Smooth muscle cell (in vitro differentiated cells): ENCODE results near the gene RUNDC3A. TPM values are rescaled to one million over a fixed set of nuclear protein-coding genes. Genes with fewer than 3 reads are reported as not detected.
A peak's percentile ranks its signal among the peaks of the same experiment; 100 is the strongest.

ENCODE experiments used
- DNase-seq: peaks from one replicate; lab custom pipeline; 2025; ENCODE audit not compliant: unreplicated experiment; lab: John Stamatoyannopoulos, UW
- H2AFZ ChIP-seq: fragments of 200-600 bp; sonication (generic); 2 replicates; pipeline ENCODE4 v1.6.0; 2016; ENCODE audit warnings: antibody characterized with exemption, low read depth, mild to moderate bottlenecking
- H3F3A ChIP-seq: fragments of 200-600 bp; sonication (generic); 2 replicates; pipeline ENCODE4 v1.6.0; 2017; ENCODE audit warnings: antibody characterized with exemption, low read depth
- H3K27ac ChIP-seq: fragments of 200-600 bp; sonication (generic); 2 replicates; pipeline ENCODE4 v1.5.1; 2016; ENCODE audit warnings: low read depth, mild to moderate bottlenecking
- H3K27me3 ChIP-seq: fragments of 200-600 bp; sonication (generic); 2 replicates; pipeline ENCODE4 v1.6.1; 2016; ENCODE audit warnings: low read depth, mild to moderate bottlenecking
- H3K36me3 ChIP-seq: fragments of 200-600 bp; sonication (generic); 2 replicates; pipeline ENCODE4 v1.5.1; 2016; ENCODE audit warnings: low read depth
- H3K4me1 ChIP-seq: fragments of 200-600 bp; sonication (generic); 2 replicates; pipeline ENCODE4 v1.5.1; 2016; ENCODE audit warnings: low read depth
- H3K4me2 ChIP-seq: fragments of 200-600 bp; sonication (generic); 2 replicates; pipeline ENCODE4 v1.6.0; 2016; ENCODE audit warnings: mild to moderate bottlenecking
- H3K4me3 ChIP-seq: fragments of 200-600 bp; sonication (generic); 2 replicates; pipeline ENCODE4 v1.5.1; 2016; ENCODE audit warnings: mild to moderate bottlenecking
- H3K79me2 ChIP-seq: fragments of 200-600 bp; sonication (generic); 2 replicates; pipeline ENCODE4 v1.6.0; 2016; ENCODE audit warnings: low read depth, mild to moderate bottlenecking
- H3K9ac ChIP-seq: fragments of 200-600 bp; sonication (generic); 2 replicates; pipeline ENCODE4 v1.6.0; 2016; ENCODE audit warnings: low read depth
- H3K9me3 ChIP-seq: fragments of 200-600 bp; sonication (generic); replicated peaks from 2 replicates; pipeline ENCODE4 v1.5.1; 2016; ENCODE audit warnings: low read depth
- H4K20me1 ChIP-seq: fragments of 200-600 bp; sonication (generic); 2 replicates; pipeline ENCODE4 v1.6.0; 2016; ENCODE audit warnings: low read depth
- WGBS: methylation state at CpG from one replicate; pipeline ENCODE4 v1.1.7; 2016; ENCODE audit warnings: low lambda C conversion rate; 5-methylcytosine and 5-hydroxymethylcytosine counted together
- polyA plus RNA-seq: library from polyadenylated mRNA; unstranded; fragments of >200 nt; fragmentation: Nextera tagmentation; extraction: Ambion mirVana; gene quantifications from 2 replicates; pipeline ENCODE4 v1.2.1, GENCODE V29; 2016
- total RNA-seq: library from RNA; depleted of rRNA; stranded (reverse); fragments of >200 nt; gene quantifications from 2 replicates; pipeline ENCODE4 v1.2.3, GENCODE V29; 2014
- TF ChIP-seq, protein P1 (sequence below): fragments of 200-600 bp; sonication (generic); IDR thresholded peaks from 2 replicates; pipeline ENCODE4 v1.5.1; 2017; ENCODE audit warnings: borderline replicate concordance, mild to moderate bottlenecking, antibody characterized with exemption; ENCODE audit not compliant: insufficient read depth, poor library complexity, severe bottlenecking

RUNDC3A gene
- total and polyA plus RNA-seq, 2 experiments from 2014 or later = 0.21 to 0.36 TPM

DNA sequence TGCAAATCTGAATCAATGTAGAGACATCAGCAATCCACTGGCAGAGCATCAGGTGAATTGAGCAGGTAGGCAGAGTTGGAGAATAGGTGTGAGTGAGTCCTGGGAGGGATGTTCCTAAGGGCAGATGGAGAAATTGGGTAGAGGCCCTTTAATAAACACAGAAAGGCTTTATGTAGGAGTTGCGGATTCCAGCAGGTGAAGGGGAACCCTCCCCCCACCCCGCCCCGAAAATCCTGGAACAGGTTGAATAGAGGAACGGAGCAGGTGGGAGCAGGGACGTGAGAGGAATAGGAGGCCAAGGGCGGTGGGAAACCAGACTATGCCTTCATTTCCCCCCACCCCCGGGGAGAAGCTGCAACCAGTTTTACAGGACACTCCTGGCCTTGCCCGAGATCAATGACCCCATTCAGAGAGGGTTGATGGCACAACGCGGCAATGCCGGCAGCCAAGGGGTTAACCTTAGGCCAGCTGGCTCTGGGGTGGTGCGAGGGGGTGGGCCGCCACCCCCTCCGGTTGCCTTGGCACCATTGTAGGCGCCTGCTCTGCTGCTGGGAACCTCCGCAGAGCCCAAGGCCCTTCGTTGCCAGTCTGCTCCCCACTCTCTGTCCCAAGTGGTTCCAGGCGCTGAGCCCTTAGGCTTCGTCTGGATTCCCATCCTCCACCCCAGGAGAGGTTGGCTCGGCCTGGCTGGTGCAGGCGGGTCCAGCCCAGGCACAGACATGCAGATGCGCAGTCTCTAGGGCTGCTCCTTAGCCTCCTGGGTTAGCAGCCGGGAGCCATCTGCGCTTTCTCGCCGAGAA lies 814 bp upstream of the RUNDC3A start:
- 6% methylated on average over 26 of the region's 26 CpGs for WGBS
- TF ChIP-seq, protein P1, sequence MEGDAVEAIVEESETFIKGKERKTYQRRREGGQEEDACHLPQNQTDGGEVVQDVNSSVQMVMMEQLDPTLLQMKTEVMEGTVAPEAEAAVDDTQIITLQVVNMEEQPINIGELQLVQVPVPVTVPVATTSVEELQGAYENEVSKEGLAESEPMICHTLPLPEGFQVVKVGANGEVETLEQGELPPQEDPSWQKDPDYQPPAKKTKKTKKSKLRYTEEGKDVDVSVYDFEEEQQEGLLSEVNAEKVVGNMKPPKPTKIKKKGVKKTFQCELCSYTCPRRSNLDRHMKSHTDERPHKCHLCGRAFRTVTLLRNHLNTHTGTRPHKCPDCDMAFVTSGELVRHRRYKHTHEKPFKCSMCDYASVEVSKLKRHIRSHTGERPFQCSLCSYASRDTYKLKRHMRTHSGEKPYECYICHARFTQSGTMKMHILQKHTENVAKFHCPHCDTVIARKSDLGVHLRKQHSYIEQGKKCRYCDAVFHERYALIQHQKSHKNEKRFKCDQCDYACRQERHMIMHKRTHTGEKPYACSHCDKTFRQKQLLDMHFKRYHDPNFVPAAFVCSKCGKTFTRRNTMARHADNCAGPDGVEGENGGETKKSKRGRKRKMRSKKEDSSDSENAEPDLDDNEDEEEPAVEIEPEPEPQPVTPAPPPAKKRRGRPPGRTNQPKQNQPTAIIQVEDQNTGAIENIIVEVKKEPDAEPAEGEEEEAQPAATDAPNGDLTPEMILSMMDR = no peak
- H3K4me2 ChIP-seq = peak overlapping the region; percentile 93

DNA sequence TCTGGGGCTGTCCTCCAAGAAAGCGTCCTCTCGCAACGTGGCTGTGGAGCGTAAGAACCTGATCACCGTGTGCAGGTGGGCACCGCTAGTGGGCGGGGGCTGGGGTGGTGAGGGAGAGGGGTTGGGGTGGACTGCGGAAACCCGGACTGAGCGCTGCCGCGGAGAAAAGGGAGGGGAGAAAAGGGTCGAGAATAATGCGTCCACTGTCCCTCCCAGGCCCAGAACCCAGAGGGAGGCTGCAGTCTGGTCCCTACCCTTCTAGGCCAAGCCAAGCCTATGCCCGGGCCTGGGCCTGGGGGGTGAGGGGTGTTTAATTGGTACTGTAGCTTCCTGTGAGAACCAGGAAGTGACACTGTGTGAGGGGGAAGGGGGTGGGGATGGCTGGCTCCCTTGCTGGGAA lies 464 bp downstream of the RUNDC3A start:
- Histone ChIP-seq H3K4me2 (peak overlapping the region; percentile 93), H3K9ac (no peak overlapping the region), H3K4me1 (peaks cover 11% of the 10 kb centered on the region)

More for the DNA sequence above, 814 bp upstream of the RUNDC3A start:
- peak; percentile 85 for DNase-seq
- H3K4me1 ChIP-seq = peaks cover 11% of the 10 kb centered on the region
- no peak overlapping the region for H3K9ac ChIP-seq
- no peak overlapping the region for H2AFZ ChIP-seq
- H4K20me1 ChIP-seq = no peaks in the 10 kb centered on the region
- no peaks in the 10 kb centered on the region for H3F3A ChIP-seq
- H3K9me3 ChIP-seq = no peaks in the 10 kb centered on the region
- H3K27me3 ChIP-seq = no peaks in the 10 kb centered on the region
- H3K4me3 ChIP-seq = peak overlapping the region; percentile 47
- H3K36me3 ChIP-seq = no peaks in the 10 kb centered on the region
- no peak overlapping the region for H3K27ac ChIP-seq
- no peaks in the 10 kb centered on the region for H3K79me2 ChIP-seq

DNA sequence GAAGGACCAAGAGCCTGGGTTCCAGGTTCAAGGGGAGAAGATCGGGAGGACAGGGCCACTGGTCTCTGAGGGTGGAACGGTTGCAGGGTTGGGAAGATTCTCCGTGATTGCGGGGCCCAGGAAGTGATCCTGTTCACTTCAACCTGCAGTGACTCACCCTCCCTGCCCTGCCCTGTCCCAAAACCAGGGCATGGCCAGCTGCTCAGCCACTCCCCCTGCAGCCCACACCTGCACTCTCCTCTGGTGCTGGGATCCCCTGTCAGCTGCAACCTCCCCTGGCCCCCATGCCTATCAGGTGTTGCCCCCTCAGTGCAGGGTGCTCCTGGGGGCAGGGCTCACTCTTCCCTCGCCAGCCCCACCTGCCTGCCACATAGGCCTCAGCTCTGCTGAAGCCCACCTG lies 1.1 kb downstream of the RUNDC3A start:
- no peaks in the 10 kb centered on the region for H4K20me1 ChIP-seq
- H2AFZ ChIP-seq = no peak overlapping the region
- TF ChIP-seq, protein P1 = no peak
- H3K36me3 ChIP-seq = no peaks in the 10 kb centered on the region
- DNase-seq = no peak
- no peaks in the 10 kb centered on the region for H3K9me3 ChIP-seq
- no peaks in the 10 kb centered on the region for H3K79me2 ChIP-seq
- H3K4me1 ChIP-seq = peaks cover 11% of the 10 kb centered on the region
- peaks cover 16% of the 10 kb centered on the region for H3K27me3 ChIP-seq
- WGBS = 55% methylated on average over 5 of the region's 5 CpGs
- H3K9ac ChIP-seq = no peak overlapping the region
- H3K27ac ChIP-seq = no peak overlapping the region
- H3F3A ChIP-seq = no peaks in the 10 kb centered on the region
- H3K4me3 ChIP-seq = no peak overlapping the region
- no peak overlapping the region for H3K4me2 ChIP-seq

More for the DNA sequence above, 464 bp downstream of the RUNDC3A start:
- TF ChIP-seq, protein P1 = no peak
- H3K79me2 ChIP-seq = no peaks in the 10 kb centered on the region
- H3K9me3 ChIP-seq = no peaks in the 10 kb centered on the region
- peak overlapping the region; percentile 47 for H3K4me3 ChIP-seq
- H4K20me1 ChIP-seq = no peaks in the 10 kb centered on the region
- no peak overlapping the region for H2AFZ ChIP-seq
- no peaks in the 10 kb centered on the region for H3K36me3 ChIP-seq
- no peak for DNase-seq
- no peak overlapping the region for H3K27ac ChIP-seq
- 9% methylated on average over 9 of the region's 15 CpGs for WGBS
- H3F3A ChIP-seq = no peaks in the 10 kb centered on the region
- peaks cover 9% of the 10 kb centered on the region for H3K27me3 ChIP-seq

DNA sequence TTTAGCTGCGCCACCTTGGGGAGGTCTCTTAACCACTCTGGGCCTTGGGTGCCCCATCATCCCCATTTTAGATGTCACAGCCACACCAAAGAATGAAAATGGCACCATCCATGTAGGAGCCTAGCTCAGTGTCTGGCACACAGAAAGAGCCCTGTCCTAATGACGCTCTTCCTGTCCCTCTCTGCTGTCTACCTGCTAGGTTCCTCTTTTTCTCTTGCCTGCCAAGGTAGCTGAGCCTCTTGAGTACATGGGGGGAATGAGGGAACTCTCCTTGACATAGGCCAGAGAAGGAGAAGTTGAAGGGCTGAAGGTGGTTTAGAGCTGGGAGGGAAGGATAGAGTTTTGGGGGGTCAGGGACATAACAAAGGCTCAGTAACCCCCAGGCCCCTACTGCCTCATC lies 1.8 kb downstream of the RUNDC3A start:
- no peak for DNase-seq
- Histone ChIP-seq H3F3A (no peaks in the 10 kb centered on the region), H3K79me2 (no peaks in the 10 kb centered on the region), H3K27ac (no peak overlapping the region), H3K9ac (no peak overlapping the region), H3K27me3 (peaks cover 22% of the 10 kb centered on the region), H4K20me1 (no peaks in the 10 kb centered on the region), H3K4me1 (peaks cover 16% of the 10 kb centered on the region), H3K9me3 (no peaks in the 10 kb centered on the region), H2AFZ (no peak overlapping the region), H3K36me3 (no peaks in the 10 kb centered on the region), H3K4me3 (no peak overlapping the region), H3K4me2 (no peak overlapping the region)
- WGBS = 92% methylated on average over 2 of the region's 2 CpGs
- TF ChIP-seq, protein P1 = no peak
